Thyroid gland (tissue), 4 donors: ENCODE measurements around the gene ABCG1.

Experiments used
- CTCF ChIP-seq, 6 experiments: fragments of 200-600 bp in 3 of 6; fragments of 450-650 bp in 3 of 6; sonication (generic) in 3 of 6; IDR thresholded peaks; one replicate each; pipeline ENCODE4 v1.5.1; 2016 to 2019; ENCODE audit warnings: antibody characterized with exemption in 6 of 6, mild to moderate bottlenecking in 2 of 6, inconsistent platforms in 1 of 6, moderate library complexity in 1 of 6
- POLR2A ChIP-seq, 2 donors: fragments of 450-650 bp; IDR thresholded peaks; one replicate each; pipeline ENCODE4 v1.6.1; 2017; ENCODE audit warnings: antibody characterized with exemption in 2 of 2, mild to moderate bottlenecking in 2 of 2, moderate library complexity in 1 of 2

GRCh38 chr21:42291751-42292562 lies 73.0 kb downstream of the ABCG1 start:
- TF ChIP-seq POLR2A (IDR thresholded peaks at IDR 0.05) (no peak), CTCF (IDR thresholded peaks at IDR 0.05) (no peak)
